HepG2 (cell line): Measurements from ENCODE around the gene ILRUN.
"Not testable (repeated sequence)": the region's sequence is repeated elsewhere in the genome, so short reads cannot be mapped to it uniquely, and the experiment has no call there.

ENCODE experiments used
- CCAR2 ChIP-seq: fragments of 200-400 bp; formaldehyde crosslinking; optimal IDR thresholded peaks from 2 replicates; pipeline ENCODE3; 2018; ENCODE audit warnings: low read depth, mild to moderate bottlenecking, low read length, moderate library complexity
- CREB1 ChIP-seq, 2 experiments: fragments of 450-650 bp in 1 of 2; IDR thresholded peaks; 2 replicates each; pipeline ENCODE4 v1.6.1; 2016 to 2017; ENCODE audit warnings: control low read depth in 1 of 2, mild to moderate bottlenecking in 1 of 2, missing compliant biosample characterization in 1 of 2, missing genetic modification characterization in 1 of 2
- FOXP1 ChIP-seq, 2 experiments: fragments of 450-650 bp in 1 of 2; IDR thresholded peaks; 2 replicates each; pipeline ENCODE4 v1.6.1; 2017 to 2018; ENCODE audit warnings: antibody characterized with exemption in 1 of 2
- HNRNPK ChIP-seq: fragments of 200-400 bp; formaldehyde crosslinking; IDR thresholded peaks from 2 replicates; pipeline ENCODE4 v1.6.1; 2018; ENCODE audit warnings: low read length, low read depth, moderate library complexity, mild to moderate bottlenecking; ENCODE audit not compliant: poor library complexity, severe bottlenecking
- SETDB1 ChIP-seq: sonication (generic); formaldehyde crosslinking; IDR thresholded peaks from 2 replicates; pipeline ENCODE4 v1.5.1; 2020; ENCODE audit warnings: missing genetic modification reagents, mild to moderate bottlenecking, borderline replicate concordance
- TAF1 ChIP-seq: sonication (generic); formaldehyde crosslinking; IDR thresholded peaks from 2 replicates; pipeline ENCODE4 v1.4.0; 2020; ENCODE audit warnings: missing genetic modification reagents
- TARDBP ChIP-seq: sonication (generic); formaldehyde crosslinking; IDR thresholded peaks from 2 replicates; pipeline ENCODE4 v1.8.0; 2022; ENCODE audit warnings: mild to moderate bottlenecking, missing genetic modification reagents
- TF ChIP-seq, protein P1 (sequence below): sonication (generic); formaldehyde crosslinking; IDR thresholded peaks from 2 replicates; pipeline ENCODE4 v1.5.0; 2020; ENCODE audit warnings: mild to moderate bottlenecking, missing genetic modification reagents, moderate library complexity

DNA sequence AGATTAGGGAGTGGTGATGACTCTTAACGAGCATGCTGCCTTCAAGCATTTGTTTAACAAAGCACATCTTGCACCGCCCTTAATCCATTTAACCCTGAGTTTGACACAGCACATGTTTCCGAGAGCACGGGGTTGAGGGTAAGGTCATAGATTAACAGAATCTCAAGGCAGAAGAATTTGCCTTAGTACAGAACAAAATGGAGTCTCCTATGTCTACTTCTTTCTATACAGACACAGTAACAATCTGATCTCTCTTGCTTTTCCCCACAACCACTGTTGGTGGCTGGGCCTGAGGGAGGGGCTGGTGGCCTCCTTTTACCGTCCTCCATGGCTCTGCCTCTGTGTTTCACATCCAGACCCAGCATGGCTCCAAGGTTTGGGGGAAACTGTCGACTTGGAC, 23.6 kb upstream of the ILRUN start:
- not testable (repeated sequence) for TF ChIP-seq FOXP1 (IDR thresholded peaks at IDR 0.05); FOXP1 (CRISPR knock-in tag; IDR thresholded peaks at IDR 0.05); SETDB1; HNRNPK; TAF1; CREB1 (IDR thresholded peaks at IDR 0.05); CREB1 (CRISPR knock-in tag; IDR thresholded peaks at IDR 0.05); CCAR2; TARDBP (CRISPR knock-in tag)
- TF ChIP-seq, protein P1, sequence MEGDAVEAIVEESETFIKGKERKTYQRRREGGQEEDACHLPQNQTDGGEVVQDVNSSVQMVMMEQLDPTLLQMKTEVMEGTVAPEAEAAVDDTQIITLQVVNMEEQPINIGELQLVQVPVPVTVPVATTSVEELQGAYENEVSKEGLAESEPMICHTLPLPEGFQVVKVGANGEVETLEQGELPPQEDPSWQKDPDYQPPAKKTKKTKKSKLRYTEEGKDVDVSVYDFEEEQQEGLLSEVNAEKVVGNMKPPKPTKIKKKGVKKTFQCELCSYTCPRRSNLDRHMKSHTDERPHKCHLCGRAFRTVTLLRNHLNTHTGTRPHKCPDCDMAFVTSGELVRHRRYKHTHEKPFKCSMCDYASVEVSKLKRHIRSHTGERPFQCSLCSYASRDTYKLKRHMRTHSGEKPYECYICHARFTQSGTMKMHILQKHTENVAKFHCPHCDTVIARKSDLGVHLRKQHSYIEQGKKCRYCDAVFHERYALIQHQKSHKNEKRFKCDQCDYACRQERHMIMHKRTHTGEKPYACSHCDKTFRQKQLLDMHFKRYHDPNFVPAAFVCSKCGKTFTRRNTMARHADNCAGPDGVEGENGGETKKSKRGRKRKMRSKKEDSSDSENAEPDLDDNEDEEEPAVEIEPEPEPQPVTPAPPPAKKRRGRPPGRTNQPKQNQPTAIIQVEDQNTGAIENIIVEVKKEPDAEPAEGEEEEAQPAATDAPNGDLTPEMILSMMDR (CRISPR knock-in tag) = not testable (repeated sequence)
